Right lobe of liver (tissue), 4 donors: Measurements from ENCODE around the gene MAP3K20.

Source experiments
- POLR2A ChIP-seq: fragments of 450-650 bp; IDR thresholded peaks from one replicate; pipeline ENCODE4 v1.6.1; 2017; ENCODE audit warnings: antibody characterized with exemption, mild to moderate bottlenecking
- TF ChIP-seq, protein P1 (sequence below), 4 donors: fragments of 200-600 bp in 3 of 4; fragments of 450-650 bp in 1 of 4; IDR thresholded peaks; one replicate each; pipeline versions ENCODE4 v1.5.1 to v1.8.0; 2016 to 2022; ENCODE audit warnings: antibody characterized with exemption in 4 of 4, mild to moderate bottlenecking in 2 of 4
- donor health status: DM: no; HTN: no; CAD: no.
- donor health status: DM: no; HTN: no; CAD: no.
- donor health status: DM: no; HTN: yes; CAD: no.

DNA sequence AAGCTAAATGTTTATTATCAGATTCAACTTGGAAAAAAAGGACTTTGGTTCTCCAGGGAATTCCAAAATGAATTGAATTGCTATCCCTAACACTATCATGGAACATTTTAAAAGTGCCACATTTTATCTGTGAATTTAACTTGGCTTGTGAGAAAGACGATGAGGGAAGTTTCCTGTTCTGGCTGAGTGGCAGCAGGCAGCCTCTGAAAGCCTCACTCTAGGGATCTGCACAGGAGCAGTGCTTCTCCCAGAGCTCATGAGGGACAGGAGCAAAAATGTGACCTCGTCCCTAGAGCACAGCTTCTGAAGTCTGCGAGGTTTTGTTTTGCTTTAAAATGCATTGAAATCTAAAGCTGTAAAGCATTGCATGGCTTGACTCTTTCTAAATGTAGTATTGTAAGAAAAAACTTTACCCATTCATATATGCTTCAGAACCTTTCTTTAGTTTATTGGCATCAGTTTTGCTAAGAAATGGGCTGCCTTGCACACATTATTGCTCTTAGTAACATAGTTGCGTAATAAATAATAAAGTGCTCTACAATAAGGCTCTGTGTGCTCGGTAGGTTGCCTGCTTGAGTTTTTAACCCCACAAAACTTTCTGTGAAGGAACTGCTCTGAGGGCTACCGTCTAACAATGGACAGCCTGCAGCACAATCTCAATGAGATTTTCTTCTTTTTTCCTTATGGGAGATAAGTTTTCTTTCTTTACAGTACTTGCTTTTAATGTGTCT, 142.8 kb downstream of the MAP3K20 start:
- TF ChIP-seq, protein P1, sequence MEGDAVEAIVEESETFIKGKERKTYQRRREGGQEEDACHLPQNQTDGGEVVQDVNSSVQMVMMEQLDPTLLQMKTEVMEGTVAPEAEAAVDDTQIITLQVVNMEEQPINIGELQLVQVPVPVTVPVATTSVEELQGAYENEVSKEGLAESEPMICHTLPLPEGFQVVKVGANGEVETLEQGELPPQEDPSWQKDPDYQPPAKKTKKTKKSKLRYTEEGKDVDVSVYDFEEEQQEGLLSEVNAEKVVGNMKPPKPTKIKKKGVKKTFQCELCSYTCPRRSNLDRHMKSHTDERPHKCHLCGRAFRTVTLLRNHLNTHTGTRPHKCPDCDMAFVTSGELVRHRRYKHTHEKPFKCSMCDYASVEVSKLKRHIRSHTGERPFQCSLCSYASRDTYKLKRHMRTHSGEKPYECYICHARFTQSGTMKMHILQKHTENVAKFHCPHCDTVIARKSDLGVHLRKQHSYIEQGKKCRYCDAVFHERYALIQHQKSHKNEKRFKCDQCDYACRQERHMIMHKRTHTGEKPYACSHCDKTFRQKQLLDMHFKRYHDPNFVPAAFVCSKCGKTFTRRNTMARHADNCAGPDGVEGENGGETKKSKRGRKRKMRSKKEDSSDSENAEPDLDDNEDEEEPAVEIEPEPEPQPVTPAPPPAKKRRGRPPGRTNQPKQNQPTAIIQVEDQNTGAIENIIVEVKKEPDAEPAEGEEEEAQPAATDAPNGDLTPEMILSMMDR (IDR thresholded peaks at IDR 0.05): no peak
- TF ChIP-seq POLR2A: no peak
